ENCODE measurements around the gene ATP2B2.

ATP2B2 gene

DNA sequence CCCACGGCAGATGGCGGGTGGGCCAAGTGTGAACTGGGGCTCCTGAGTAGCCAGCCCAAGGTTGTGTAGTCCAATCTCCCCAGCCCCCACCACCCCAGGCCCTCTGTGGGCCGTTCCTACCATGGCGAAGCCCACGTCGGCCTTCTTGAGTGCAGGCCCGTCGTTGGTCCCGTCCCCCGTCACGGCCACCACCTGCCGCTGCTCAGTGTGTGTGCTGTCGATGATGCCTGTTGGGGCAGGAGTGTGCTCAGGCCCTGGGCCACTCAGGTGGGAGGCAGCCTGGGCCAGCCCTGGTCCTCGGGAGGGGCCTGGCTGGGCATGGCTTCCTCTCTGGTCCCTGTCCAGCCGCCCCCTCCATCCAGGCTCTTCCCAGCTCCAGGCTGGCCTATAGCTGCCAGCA is 159.5 kb downstream of the ATP2B2 start:
- Histone ChIP-seq H3K9me3 (ENCODE audit: control insufficient read depth, insufficient read depth, low read length) (no peaks in the 10 kb centered on the region), H3K4me1 (ENCODE audit: control insufficient read depth, insufficient read depth, low read length) (no peaks in the 10 kb centered on the region; the same call in 1 of the 2 replicates), H3K27ac (ENCODE audit: low read length) (no peak overlapping the region), H3K36me3 (ENCODE audit: control insufficient read depth, insufficient read depth, low read length) (no peaks in the 10 kb centered on the region), H3K4me3 (ENCODE audit: low read length) (no peak overlapping the region), H3K27me3 (ENCODE audit: control insufficient read depth, insufficient read depth, low read length) (no peaks in the 10 kb centered on the region)
- DNase-seq (ENCODE audit: low read depth, low spot score): no peak
- no CpG with 5 or more reads among the region's 15 CpGs for WGBS (ENCODE audit: insufficient coverage, insufficient read length)

DNA sequence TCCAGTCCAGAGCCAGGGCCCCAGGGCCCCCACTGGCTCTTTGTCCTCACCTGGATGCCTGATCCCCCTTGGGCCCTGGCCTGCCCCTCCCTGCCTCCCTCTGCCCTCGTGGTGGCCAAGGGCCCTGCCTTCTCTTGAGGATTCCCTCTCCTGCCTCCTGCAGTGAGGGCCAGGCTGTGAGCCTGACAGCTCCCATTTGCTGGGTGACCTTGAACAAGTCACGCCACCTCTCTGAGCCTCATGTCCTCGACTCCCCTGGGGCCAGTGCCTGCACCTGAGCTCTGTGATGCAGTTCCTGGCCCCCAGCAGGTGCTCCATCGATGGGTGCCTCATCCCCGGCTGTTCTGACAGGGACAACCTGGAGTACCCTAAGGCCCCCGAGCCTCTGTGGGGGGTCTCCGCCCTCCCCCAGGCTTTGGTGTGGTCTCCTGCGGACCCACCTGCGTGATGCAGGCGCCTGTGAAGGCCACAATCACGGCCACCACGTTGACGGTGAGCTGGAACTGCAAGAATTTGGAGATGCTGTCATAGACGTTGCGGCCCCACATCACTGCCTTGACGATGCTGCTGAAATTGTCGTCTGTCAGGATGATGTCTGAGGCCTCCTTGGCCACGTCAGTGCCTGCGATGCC is 160.3 kb downstream of the ATP2B2 start:
- no peak for DNase-seq (ENCODE audit: low read depth, low spot score)
- no CpG with 5 or more reads among the region's 19 CpGs for WGBS (ENCODE audit: insufficient coverage, insufficient read length)

DNA sequence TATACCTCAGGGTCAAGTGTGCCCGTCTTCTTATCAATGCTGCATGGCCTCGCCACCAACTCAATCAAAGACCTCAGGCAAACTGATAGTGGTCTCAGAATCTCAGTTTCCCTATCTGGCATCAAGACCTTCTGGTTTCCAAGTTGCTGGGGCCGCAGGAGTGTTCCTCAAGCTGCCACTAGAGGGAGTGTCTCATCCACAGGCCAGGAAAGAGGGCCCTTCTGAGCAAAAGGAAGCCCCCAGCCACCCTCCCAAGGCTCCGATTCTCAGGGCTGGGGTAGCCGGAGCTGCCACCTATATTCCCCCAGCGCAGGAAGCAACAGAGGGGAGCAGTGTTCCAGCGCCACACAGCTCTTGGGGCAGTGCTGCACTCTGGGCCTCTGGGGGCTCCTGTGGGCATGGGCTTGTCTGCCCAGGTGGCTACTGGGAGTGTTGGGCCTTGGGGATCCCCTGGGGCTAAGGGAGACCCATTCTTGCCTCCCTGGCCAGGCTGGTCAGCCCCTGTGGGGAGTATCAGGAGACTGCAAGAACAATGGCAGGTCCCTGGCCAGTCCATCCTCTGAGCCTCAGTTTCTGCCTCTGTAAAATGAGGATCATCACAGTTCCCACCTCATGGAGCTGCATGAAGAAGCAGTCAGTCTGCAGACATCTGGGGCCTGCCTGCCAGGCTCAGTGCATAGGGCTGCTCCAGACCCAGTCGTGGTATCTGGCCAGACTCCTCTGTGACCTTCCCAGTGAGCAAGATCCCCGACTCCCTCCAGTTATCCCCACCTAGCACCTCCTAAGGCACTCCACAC is 161.0 kb downstream of the ATP2B2 start:
- Histone ChIP-seq H3K9me3 (ENCODE audit: control insufficient read depth, insufficient read depth, low read length) (no peaks in the 10 kb centered on the region), H3K4me3 (ENCODE audit: low read length) (no peak overlapping the region), H3K27ac (ENCODE audit: low read length) (no peak overlapping the region), H3K27me3 (ENCODE audit: control insufficient read depth, insufficient read depth, low read length) (no peaks in the 10 kb centered on the region), H3K4me1 (ENCODE audit: control insufficient read depth, insufficient read depth, low read length) (no peaks in the 10 kb centered on the region; the same call in 1 of the 2 replicates), H3K36me3 (ENCODE audit: control insufficient read depth, insufficient read depth, low read length) (no peaks in the 10 kb centered on the region)
- peak; percentile 54 for DNase-seq (ENCODE audit: low read depth, low spot score)
- no CpG with 5 or more reads among the region's 9 CpGs for WGBS (ENCODE audit: insufficient coverage, insufficient read length)

More for the DNA sequence above, 160.3 kb downstream of the ATP2B2 start:
- H3K4me3 ChIP-seq (ENCODE audit: low read length): no peak overlapping the region
- H3K4me1 ChIP-seq (ENCODE audit: control insufficient read depth, insufficient read depth, low read length): no peaks in the 10 kb centered on the region; the same call in 1 of the 2 replicates
- H3K27ac ChIP-seq (ENCODE audit: low read length): no peak overlapping the region
- H3K36me3 ChIP-seq (ENCODE audit: control insufficient read depth, insufficient read depth, low read length): no peaks in the 10 kb centered on the region
- H3K9me3 ChIP-seq (ENCODE audit: control insufficient read depth, insufficient read depth, low read length): no peaks in the 10 kb centered on the region
- no peaks in the 10 kb centered on the region for H3K27me3 ChIP-seq (ENCODE audit: control insufficient read depth, insufficient read depth, low read length)

DNA sequence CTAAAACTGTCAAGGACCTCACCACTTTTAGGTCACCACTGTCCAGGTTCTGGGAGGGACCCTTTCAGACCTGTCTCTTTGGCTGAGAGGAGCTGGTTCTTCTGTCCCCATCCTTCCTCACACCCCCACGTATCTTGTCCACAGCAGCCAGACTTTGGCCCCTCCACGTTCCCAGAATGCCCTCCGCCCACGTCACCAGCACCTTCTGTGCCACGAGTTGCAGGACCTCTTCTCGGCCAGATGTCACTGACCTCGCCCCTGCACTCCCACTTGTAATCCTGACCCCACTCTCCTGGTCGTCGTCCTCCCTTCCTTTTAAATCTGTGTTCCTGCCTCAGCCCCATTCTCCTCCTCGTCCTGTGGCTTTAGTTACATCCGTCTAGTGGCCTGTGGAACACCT is 161.9 kb downstream of the ATP2B2 start:
- no peak for DNase-seq (ENCODE audit: low read depth, low spot score)
- Histone ChIP-seq H3K27me3 (ENCODE audit: control insufficient read depth, insufficient read depth, low read length) (no peaks in the 10 kb centered on the region), H3K4me1 (ENCODE audit: control insufficient read depth, insufficient read depth, low read length) (no peaks in the 10 kb centered on the region; the same call in 1 of the 2 replicates), H3K36me3 (ENCODE audit: control insufficient read depth, insufficient read depth, low read length) (no peaks in the 10 kb centered on the region), H3K4me3 (ENCODE audit: low read length) (no peak overlapping the region), H3K27ac (ENCODE audit: low read length) (no peak overlapping the region), H3K9me3 (ENCODE audit: control insufficient read depth, insufficient read depth, low read length) (no peaks in the 10 kb centered on the region)
- no CpG with 5 or more reads among the region's 11 CpGs for WGBS (ENCODE audit: insufficient coverage, insufficient read length)

DNA sequence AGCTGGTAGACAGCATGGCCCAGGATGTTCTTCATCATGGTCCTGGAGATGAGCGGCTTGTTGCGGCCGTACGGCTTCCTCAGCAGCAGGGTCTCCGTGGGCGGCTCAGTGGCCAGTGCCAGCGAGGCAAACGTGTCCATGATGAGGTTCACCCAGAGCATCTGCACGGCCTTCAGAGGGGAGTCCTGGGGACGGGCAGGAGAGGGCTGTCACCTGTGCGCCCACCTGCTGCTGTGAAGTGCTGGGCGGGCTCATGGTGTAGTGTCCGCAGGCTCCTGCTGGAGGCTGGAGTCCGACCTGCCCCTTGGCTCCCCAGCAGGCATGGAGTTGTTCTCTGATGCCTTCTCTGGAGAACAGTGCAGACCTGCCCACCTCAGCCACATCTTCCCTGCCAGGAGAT is 162.6 kb downstream of the ATP2B2 start:
- WGBS (ENCODE audit: insufficient coverage, insufficient read length): no CpG with 5 or more reads among the region's 14 CpGs

DNA sequence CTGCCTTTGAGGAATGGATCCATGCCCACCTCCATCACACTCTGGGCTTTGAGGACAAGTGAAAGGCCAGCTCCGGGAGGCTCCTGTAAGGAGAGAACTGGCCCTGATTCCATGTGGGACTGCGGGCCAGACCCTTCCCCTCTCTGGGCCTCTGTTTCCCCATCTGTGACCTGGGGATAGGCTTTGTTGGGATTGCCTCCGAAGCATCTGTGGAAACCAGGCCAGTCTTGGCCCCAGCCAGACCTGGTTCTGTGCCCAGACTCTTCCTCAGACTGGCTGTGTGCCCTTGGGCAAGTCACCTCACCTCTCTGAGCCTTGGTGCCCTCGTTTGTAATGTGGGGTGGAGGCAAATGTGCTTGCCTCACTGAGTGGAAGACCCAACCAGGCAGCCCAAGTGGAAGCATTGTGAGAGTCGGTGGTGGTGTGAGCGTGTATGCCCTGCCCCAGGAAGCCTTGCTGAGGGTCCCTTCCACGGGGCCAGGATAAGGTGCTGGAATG is 163.4 kb downstream of the ATP2B2 start:
- H3K9me3 ChIP-seq (ENCODE audit: control insufficient read depth, insufficient read depth, low read length): no peaks in the 10 kb centered on the region
- H3K27me3 ChIP-seq (ENCODE audit: control insufficient read depth, insufficient read depth, low read length): no peaks in the 10 kb centered on the region
- no peak overlapping the region for H3K4me3 ChIP-seq (ENCODE audit: low read length)
- H3K27ac ChIP-seq (ENCODE audit: low read length): no peak overlapping the region
- no peaks in the 10 kb centered on the region; the same call in 1 of the 2 replicates for H3K4me1 ChIP-seq (ENCODE audit: control insufficient read depth, insufficient read depth, low read length)
- DNase-seq (ENCODE audit: low read depth, low spot score): no peak
- no peaks in the 10 kb centered on the region for H3K36me3 ChIP-seq (ENCODE audit: control insufficient read depth, insufficient read depth, low read length)
- no CpG with 5 or more reads among the region's 7 CpGs for WGBS (ENCODE audit: insufficient coverage, insufficient read length)

More for the DNA sequence above, 162.6 kb downstream of the ATP2B2 start:
- no peaks in the 10 kb centered on the region for H3K27me3 ChIP-seq (ENCODE audit: control insufficient read depth, insufficient read depth, low read length)
- no peaks in the 10 kb centered on the region for H3K36me3 ChIP-seq (ENCODE audit: control insufficient read depth, insufficient read depth, low read length)
- no peaks in the 10 kb centered on the region; the same call in 1 of the 2 replicates for H3K4me1 ChIP-seq (ENCODE audit: control insufficient read depth, insufficient read depth, low read length)
- H3K4me3 ChIP-seq (ENCODE audit: low read length): no peak overlapping the region
- no peak overlapping the region for H3K27ac ChIP-seq (ENCODE audit: low read length)
- no peak for DNase-seq (ENCODE audit: low read depth, low spot score)
- H3K9me3 ChIP-seq (ENCODE audit: control insufficient read depth, insufficient read depth, low read length): no peaks in the 10 kb centered on the region

DNA sequence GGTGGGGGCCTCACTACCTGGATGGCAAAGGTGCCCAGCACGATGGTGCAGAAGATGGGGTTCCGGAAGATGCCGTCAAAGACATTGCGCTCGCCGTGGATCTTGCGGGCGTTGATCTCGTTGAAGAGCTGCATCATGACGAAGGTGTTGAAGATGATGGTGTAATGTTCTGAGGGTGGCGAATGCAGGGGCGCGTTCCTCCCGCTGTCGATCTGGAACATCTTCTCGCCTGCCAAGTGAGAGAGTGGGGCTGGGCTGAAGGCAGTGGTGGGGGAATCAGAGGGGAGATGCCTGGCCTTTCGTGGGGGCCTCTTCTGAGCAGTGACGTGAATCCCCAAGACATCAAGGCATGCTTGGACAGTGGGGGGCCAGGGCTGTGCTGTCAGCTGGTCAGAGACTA is 164.9 kb downstream of the ATP2B2 start:
- no CpG with 5 or more reads among the region's 18 CpGs for WGBS (ENCODE audit: insufficient coverage, insufficient read length)
- no peak for DNase-seq (ENCODE audit: low read depth, low spot score)
- H3K4me1 ChIP-seq (ENCODE audit: control insufficient read depth, insufficient read depth, low read length): no peaks in the 10 kb centered on the region; the same call in 1 of the 2 replicates
- H3K27ac ChIP-seq (ENCODE audit: low read length): no peak overlapping the region
- H3K9me3 ChIP-seq (ENCODE audit: control insufficient read depth, insufficient read depth, low read length): no peaks in the 10 kb centered on the region
- no peak overlapping the region for H3K4me3 ChIP-seq (ENCODE audit: low read length)
- H3K36me3 ChIP-seq (ENCODE audit: control insufficient read depth, insufficient read depth, low read length): no peaks in the 10 kb centered on the region
- no peaks in the 10 kb centered on the region for H3K27me3 ChIP-seq (ENCODE audit: control insufficient read depth, insufficient read depth, low read length)

DNA sequence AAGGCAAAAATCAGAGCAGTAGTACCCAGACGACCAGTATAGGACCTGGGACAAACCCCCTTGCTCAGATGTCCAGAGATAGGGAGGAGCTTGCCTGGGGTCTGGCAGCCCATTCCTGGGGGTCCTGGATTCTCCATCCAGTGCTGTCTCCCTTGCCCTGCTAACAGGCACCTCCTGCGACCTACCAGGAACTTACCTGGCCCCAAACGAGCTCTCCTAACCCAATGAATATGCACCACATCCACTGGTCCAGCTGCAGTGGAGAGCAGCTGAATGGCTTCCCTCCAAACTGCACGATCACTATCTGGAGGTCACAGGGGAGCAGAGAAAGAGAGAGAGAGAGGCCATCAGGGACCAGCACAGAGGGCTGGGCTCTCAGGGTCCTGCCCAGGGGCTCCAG is 165.3 kb downstream of the ATP2B2 start:
- WGBS (ENCODE audit: insufficient coverage, insufficient read length): no CpG with 5 or more reads among the region's 4 CpGs
- Histone ChIP-seq H3K4me3 (ENCODE audit: low read length) (no peak overlapping the region), H3K27me3 (ENCODE audit: control insufficient read depth, insufficient read depth, low read length) (no peaks in the 10 kb centered on the region), H3K9me3 (ENCODE audit: control insufficient read depth, insufficient read depth, low read length) (no peaks in the 10 kb centered on the region), H3K4me1 (ENCODE audit: control insufficient read depth, insufficient read depth, low read length) (no peaks in the 10 kb centered on the region; the same call in 1 of the 2 replicates), H3K36me3 (ENCODE audit: control insufficient read depth, insufficient read depth, low read length) (no peaks in the 10 kb centered on the region), H3K27ac (ENCODE audit: low read length) (no peak overlapping the region)
- DNase-seq (ENCODE audit: low read depth, low spot score): no peak

DNA sequence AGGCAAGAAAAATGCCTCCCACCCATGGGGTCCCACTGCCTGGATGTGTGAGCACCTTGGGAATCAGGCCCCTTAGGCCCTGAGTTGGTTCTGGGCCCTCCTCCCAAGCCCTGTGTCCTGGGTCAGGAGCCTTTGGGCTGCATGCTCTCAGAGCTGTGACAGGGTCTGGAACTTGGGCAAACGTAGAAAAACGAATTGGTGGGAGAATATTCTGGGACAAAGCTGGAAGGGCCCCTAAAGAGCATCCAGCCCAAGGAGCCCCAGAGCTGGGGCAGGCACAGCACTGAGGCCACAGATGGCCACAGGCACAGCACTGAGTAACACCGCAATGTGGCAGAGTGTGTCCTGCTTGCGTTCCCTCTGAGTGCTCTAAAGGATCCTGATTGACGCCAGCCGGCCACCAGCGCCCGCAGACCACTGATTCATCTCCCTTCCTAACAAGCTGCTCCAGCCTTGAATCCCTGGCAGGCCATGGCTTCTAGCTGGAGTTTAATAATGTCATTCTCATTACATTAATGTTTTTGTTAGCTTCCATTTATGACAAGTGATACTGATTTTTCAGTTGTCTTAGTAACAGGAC is 165.9 kb downstream of the ATP2B2 start:
- no peaks in the 10 kb centered on the region for H3K9me3 ChIP-seq (ENCODE audit: control insufficient read depth, insufficient read depth, low read length)
- no peak for DNase-seq (ENCODE audit: low read depth, low spot score)
- H3K36me3 ChIP-seq (ENCODE audit: control insufficient read depth, insufficient read depth, low read length): no peaks in the 10 kb centered on the region
- no peak overlapping the region for H3K4me3 ChIP-seq (ENCODE audit: low read length)
- no peak overlapping the region for H3K27ac ChIP-seq (ENCODE audit: low read length)
- H3K27me3 ChIP-seq (ENCODE audit: control insufficient read depth, insufficient read depth, low read length): no peaks in the 10 kb centered on the region
- H3K4me1 ChIP-seq (ENCODE audit: control insufficient read depth, insufficient read depth, low read length): no peaks in the 10 kb centered on the region; the same call in 1 of the 2 replicates
- WGBS (ENCODE audit: insufficient coverage, insufficient read length): no CpG with 5 or more reads among the region's 8 CpGs

DNA sequence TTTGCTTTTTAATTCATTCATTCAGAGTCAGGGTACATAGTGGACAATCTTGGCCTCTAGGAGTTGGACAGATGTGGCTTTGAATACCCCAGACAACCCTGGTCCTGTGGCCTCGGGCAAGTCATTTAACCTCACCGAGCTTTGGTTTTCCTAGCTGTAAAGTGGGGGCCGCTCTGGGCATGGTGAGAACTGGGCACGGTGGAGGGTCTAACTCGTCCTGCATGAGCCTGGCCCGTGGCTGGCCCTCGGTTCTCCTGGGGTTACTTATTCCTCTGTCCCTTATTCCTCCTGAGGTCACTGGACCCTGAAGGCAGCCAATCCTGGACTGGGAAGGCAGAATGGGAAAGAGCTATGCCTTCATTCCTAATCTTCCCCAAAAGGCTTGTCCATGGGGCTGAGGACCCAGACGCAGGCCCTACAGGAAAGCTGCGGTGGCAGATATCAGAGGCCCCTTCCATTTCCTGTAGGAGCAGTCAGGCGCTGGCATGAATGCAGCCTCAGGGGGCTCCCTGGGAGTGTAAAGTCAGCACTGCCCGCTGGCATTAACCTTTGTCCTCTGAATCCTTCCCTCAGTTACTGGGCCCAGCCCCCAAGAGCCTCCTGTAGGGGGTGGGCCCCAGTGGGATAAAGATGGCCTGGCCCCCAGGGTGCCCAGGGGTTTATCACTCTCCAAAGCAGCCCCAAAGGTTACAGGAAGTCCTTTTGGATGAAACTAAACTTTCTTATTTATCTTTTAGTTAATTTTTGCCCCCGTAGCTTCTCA is 166.6 kb downstream of the ATP2B2 start:
- no CpG with 5 or more reads among the region's 12 CpGs for WGBS (ENCODE audit: insufficient coverage, insufficient read length)
- Histone ChIP-seq H3K27ac (ENCODE audit: low read length) (no peak overlapping the region), H3K27me3 (ENCODE audit: control insufficient read depth, insufficient read depth, low read length) (no peaks in the 10 kb centered on the region), H3K9me3 (ENCODE audit: control insufficient read depth, insufficient read depth, low read length) (no peaks in the 10 kb centered on the region), H3K4me1 (ENCODE audit: control insufficient read depth, insufficient read depth, low read length) (no peaks in the 10 kb centered on the region), H3K4me3 (ENCODE audit: low read length) (no peak overlapping the region), H3K36me3 (ENCODE audit: control insufficient read depth, insufficient read depth, low read length) (no peaks in the 10 kb centered on the region)
- no peak for DNase-seq (ENCODE audit: low read depth, low spot score)

Data from iPS DF 6.9 (cell line).